Skeletal muscle tissue (tissue), 4 donors: ENCODE data around the gene CYP27A1. TPM values are rescaled to one million over a fixed set of nuclear protein-coding genes. Genes with fewer than 3 reads are reported as not detected.
A peak's percentile ranks its signal among the peaks of the same experiment; 100 is the strongest.

ENCODE experiments used
- H3K27ac ChIP-seq: one replicate; pipeline ENCODE4 v1.7.0; 2013; ENCODE audit warnings: mild to moderate bottlenecking, low read depth, low read length, inconsistent platforms
- H3K27me3 ChIP-seq, 3 donors: one replicate each; pipeline ENCODE4 v1.7.0; 2013; ENCODE audit warnings: low read length in 3 of 3; ENCODE audit not compliant: control insufficient read depth in 3 of 3, insufficient read depth in 3 of 3
- H3K36me3 ChIP-seq, 3 donors: one replicate each; pipeline ENCODE4 v1.7.0; 2013; ENCODE audit warnings: low read length in 3 of 3; ENCODE audit not compliant: control insufficient read depth in 3 of 3, insufficient read depth in 3 of 3
- H3K4me1 ChIP-seq, 3 donors: one replicate each; pipeline ENCODE4 v1.7.0; 2013; ENCODE audit warnings: low read length in 3 of 3, mild to moderate bottlenecking in 3 of 3; ENCODE audit not compliant: control insufficient read depth in 3 of 3, insufficient read depth in 3 of 3
- H3K4me3 ChIP-seq, 3 donors: one replicate each; pipeline ENCODE4 v1.7.0; 2013; ENCODE audit warnings: low read length in 3 of 3
- H3K9ac ChIP-seq, 3 donors: one replicate each; pipeline ENCODE4 v1.7.0; 2013; ENCODE audit warnings: low read length in 3 of 3, mild to moderate bottlenecking in 3 of 3, moderate library complexity in 2 of 3, low read depth in 1 of 3
- H3K9me3 ChIP-seq, 3 donors: one replicate each; pipeline ENCODE4 v1.7.0; 2013; ENCODE audit warnings: low read length in 3 of 3; ENCODE audit not compliant: control insufficient read depth in 3 of 3
- total RNA-seq: library from RNA; depleted of rRNA; stranded (reverse); fragments of >200 nt; gene quantifications from one replicate; pipeline ENCODE4 v1.2.3, GENCODE V29; 2014
- donor health status: Osteomylitis.

The CYP27A1 gene
- total RNA-seq, 1 donor from 2014 or later, result 17.7 TPM

GRCh38 chr2:218827701-218828476 is 45.9 kb downstream of the CYP27A1 start:
- Histone ChIP-seq H3K4me1 (peaks cover 50 to 78% (median 58%) of the 10 kb centered on the region in 3 donors), H3K27me3 (no peaks in the 10 kb centered on the region), H3K27ac (peak overlapping the region; percentile 46), H3K9ac (peak overlapping the region; percentile 10 to 57 (median 50)), H3K9me3 (no peaks in the 10 kb centered on the region), H3K4me3 (peak overlapping the region in 2 of 3 donors; percentile 27 to 48), H3K36me3 (peaks cover 7 to 20% (median 14%) of the 10 kb centered on the region in 3 donors)

GRCh38 chr2:218828477-218828778 is 46.5 kb downstream of the CYP27A1 start:
- peak overlapping the region; percentile 44 to 57 (median 50) for H3K9ac ChIP-seq
- peak overlapping the region; percentile 46 for H3K27ac ChIP-seq
- no peaks in the 10 kb centered on the region for H3K27me3 ChIP-seq
- no peaks in the 10 kb centered on the region for H3K9me3 ChIP-seq
- peak overlapping the region in 2 of 3 donors; percentile 27 to 92 for H3K4me3 ChIP-seq
- H3K4me1 ChIP-seq, result peaks cover 53 to 78% (median 61%) of the 10 kb centered on the region in 3 donors
- H3K36me3 ChIP-seq, result peaks cover 7 to 15% (median 10%) of the 10 kb centered on the region in 3 donors

GRCh38 chr2:218829868-218830451 is 48.0 kb downstream of the CYP27A1 start:
- Histone ChIP-seq H3K4me1 (peaks cover 58 to 81% (median 67%) of the 10 kb centered on the region in 3 donors), H3K27ac (peak overlapping the region; percentile 85), H3K27me3 (no peaks in the 10 kb centered on the region), H3K36me3 (peaks cover 0 to 3% (median 2%) of the 10 kb centered on the region in 3 donors), H3K9ac (peak overlapping the region; percentile 7 to 98 (median 34)), H3K4me3 (peak overlapping the region; percentile 86 to 97 (median 92)), H3K9me3 (no peaks in the 10 kb centered on the region)

GRCh38 chr2:218830526-218831306 is 48.8 kb downstream of the CYP27A1 start:
- Histone ChIP-seq H3K4me3 (peak overlapping the region; percentile 86 to 97 (median 92)), H3K4me1 (peaks cover 58 to 88% (median 67%) of the 10 kb centered on the region in 3 donors), H3K9me3 (no peaks in the 10 kb centered on the region), H3K27ac (peak overlapping the region; percentile 85), H3K36me3 (peaks cover 0 to 3% (median 2%) of the 10 kb centered on the region in 3 donors), H3K27me3 (no peaks in the 10 kb centered on the region), H3K9ac (peak overlapping the region; percentile 81 to 98 (median 92))

GRCh38 chr2:218831378-218831990 is 49.5 kb downstream of the CYP27A1 start, which contains the start of gene PRKAG3:
Gene PRKAG3 (minus strand): TSS chr2:218831803.
- Histone ChIP-seq H3K9ac (peak within 1 kb of the TSS; percentile 81 to 98 (median 92)), H3K36me3 (peaks cover 0 to 3% (median 2%) of the 10 kb centered on the region in 3 donors), H3K9me3 (no peaks in the 10 kb centered on the region), H3K4me3 (peak within 1 kb of the TSS; percentile 86 to 97 (median 92)), H3K4me1 (peaks cover 58 to 88% (median 65%) of the 10 kb centered on the region in 3 donors), H3K27me3 (no peaks in the 10 kb centered on the region), H3K27ac (peak within 1 kb of the TSS; percentile 85)

GRCh38 chr2:218832081-218832480 is 50.1 kb downstream of the CYP27A1 start:
- peak overlapping the region; percentile 57 to 97 (median 86) for H3K4me3 ChIP-seq
- H3K36me3 ChIP-seq, result peaks cover 0 to 2% (median under 1%) of the 10 kb centered on the region in 3 donors
- peaks cover 58 to 82% (median 60%) of the 10 kb centered on the region in 3 donors for H3K4me1 ChIP-seq
- H3K27me3 ChIP-seq, result no peaks in the 10 kb centered on the region
- H3K9ac ChIP-seq, result peak overlapping the region; percentile 81 to 98 (median 92)
- H3K9me3 ChIP-seq, result peaks cover 0 to 1% (median 0%) of the 10 kb centered on the region in 3 donors
- peak overlapping the region; percentile 85 for H3K27ac ChIP-seq

- H3K9ac ChIP-seq, result peak overlapping the region in 1 of 3 donors; percentile 92
- H3K4me3 ChIP-seq, result peak overlapping the region; percentile 57 to 97 (median 86)
- H3K4me1 ChIP-seq, result peaks cover 58 to 77% (median 58%) of the 10 kb centered on the region in 3 donors
- H3K36me3 ChIP-seq, result peaks cover 0 to 2% (median 0%) of the 10 kb centered on the region in 3 donors
- peaks cover 0 to 4% (median 0%) of the 10 kb centered on the region in 3 donors for H3K9me3 ChIP-seq
- H3K27ac ChIP-seq, result peak overlapping the region; percentile 85
- no peaks in the 10 kb centered on the region for H3K27me3 ChIP-seq
Measured at GRCh38 chr2:218832520-218832919, 50.6 kb downstream of the CYP27A1 start.

GRCh38 chr2:218833023-218833609 is 51.2 kb downstream of the CYP27A1 start:
- peak overlapping the region in 1 of 3 donors; percentile 5 for H3K4me3 ChIP-seq
- H3K9ac ChIP-seq, result no peak overlapping the region
- H3K4me1 ChIP-seq, result peaks cover 56 to 71% (median 57%) of the 10 kb centered on the region in 3 donors
- H3K27ac ChIP-seq, result peak overlapping the region; percentile 85
- H3K9me3 ChIP-seq, result peaks cover 0 to 4% (median 0%) of the 10 kb centered on the region in 3 donors
- H3K27me3 ChIP-seq, result no peaks in the 10 kb centered on the region
- peaks cover 0 to 2% (median 0%) of the 10 kb centered on the region in 3 donors for H3K36me3 ChIP-seq

GRCh38 chr2:218834685-218835084 is 52.7 kb downstream of the CYP27A1 start:
- no peaks in the 10 kb centered on the region for H3K36me3 ChIP-seq
- H3K9me3 ChIP-seq, result peaks cover 0 to 4% (median 0%) of the 10 kb centered on the region in 3 donors
- no peaks in the 10 kb centered on the region for H3K27me3 ChIP-seq
- no peak overlapping the region for H3K4me3 ChIP-seq
- peaks cover 47 to 60% (median 48%) of the 10 kb centered on the region in 3 donors for H3K4me1 ChIP-seq
- peak overlapping the region; percentile 20 for H3K27ac ChIP-seq
- H3K9ac ChIP-seq, result no peak overlapping the region
